Keratinocyte (primary cell): ENCODE results near the gene TRPM2. TPM values are rescaled to one million over a fixed set of nuclear protein-coding genes. Genes with fewer than 3 reads are reported as not detected.

Source experiments
- DNase-seq: peaks from one replicate; pipeline ENCODE4 v3.0.0-alpha.2; 2011; ENCODE audit warnings: low read depth, missing footprints, low spot score
- FAIRE-seq: peaks from 2 replicates; lab custom pipeline; 2011; peaks lifted over from hg19 to GRCh38; lab: Jason Lieb, UNC
- H2AFZ ChIP-seq: 2 replicates; pipeline ENCODE4 v1.6.0; 2012; ENCODE audit warnings: low read length, control low read depth, inconsistent platforms; ENCODE audit not compliant: control insufficient read depth
- H3K27ac ChIP-seq: 2 replicates; pipeline ENCODE4 v1.5.1; 2011; ENCODE audit warnings: low read length; ENCODE audit not compliant: control insufficient read depth, insufficient read depth
- H3K27me3 ChIP-seq: 3 replicates; pipeline ENCODE4 v1.6.0; 2011; ENCODE audit warnings: low read length; ENCODE audit not compliant: control insufficient read depth, insufficient read depth; ENCODE audit errors: extremely low read depth
- H3K36me3 ChIP-seq, 2 experiments: 2 replicates in 1 of 2; 3 replicates in 1 of 2; pipeline ENCODE4 v1.5.1; 2011; ENCODE audit warnings: low read length in 2 of 2, mild to moderate bottlenecking in 1 of 2; ENCODE audit not compliant: control insufficient read depth in 2 of 2, insufficient read depth in 2 of 2; ENCODE audit errors: extremely low read depth in 1 of 2
- H3K4me1 ChIP-seq: 3 replicates; pipeline ENCODE4 v1.5.1; 2011; ENCODE audit warnings: low read length; ENCODE audit not compliant: control insufficient read depth, insufficient read depth; ENCODE audit errors: extremely low read depth
- H3K4me2 ChIP-seq: 3 replicates; pipeline ENCODE4 v1.6.0; 2011; ENCODE audit warnings: low read depth, low read length; ENCODE audit not compliant: control insufficient read depth, insufficient read depth; ENCODE audit errors: extremely low read depth
- H3K4me3 ChIP-seq, 3 experiments: fragments of 200-600 bp in 1 of 3; sonication (generic) in 1 of 3; 2 replicates in 2 of 3; 3 replicates in 1 of 3; pipeline ENCODE4 v1.5.1; 2011 to 2016; ENCODE audit warnings: low read length in 3 of 3, mild to moderate bottlenecking in 3 of 3, control low read depth in 2 of 3, inconsistent platforms in 1 of 3, low read depth in 1 of 3, mixed read lengths in 1 of 3, mixed run types in 1 of 3, moderate library complexity in 1 of 3; ENCODE audit not compliant: control insufficient read depth in 2 of 3, insufficient read depth in 2 of 3; ENCODE audit errors: extremely low read depth in 1 of 3
- H3K79me2 ChIP-seq: 2 replicates; pipeline ENCODE4 v1.6.0; 2012; ENCODE audit warnings: low read length; ENCODE audit not compliant: control insufficient read depth, insufficient read depth
- H3K9ac ChIP-seq: 3 replicates; pipeline ENCODE4 v1.6.0; 2011; ENCODE audit warnings: low read length; ENCODE audit not compliant: control insufficient read depth, insufficient read depth; ENCODE audit errors: extremely low read depth
- H3K9me1 ChIP-seq: 3 replicates; pipeline ENCODE4 v1.6.0; 2011; ENCODE audit warnings: low read length; ENCODE audit not compliant: control insufficient read depth, insufficient read depth; ENCODE audit errors: extremely low read depth
- H3K9me3 ChIP-seq: 2 replicates; pipeline ENCODE4 v1.5.1; 2012; ENCODE audit warnings: low read depth, low read length; ENCODE audit not compliant: control insufficient read depth
- H4K20me1 ChIP-seq: 3 replicates; pipeline ENCODE4 v1.6.0; 2011; ENCODE audit warnings: low read length; ENCODE audit not compliant: control insufficient read depth, insufficient read depth; ENCODE audit errors: extremely low read depth
- EZH2 ChIP-seq: IDR thresholded peaks from one replicate; pipeline ENCODE4 v1.6.1; 2012; ENCODE audit warnings: inconsistent platforms, mild to moderate bottlenecking, low read length, moderate library complexity
- dilution Hi-C: fragments of 300-500 bp; cut with MboI; formaldehyde crosslinking; loops from one replicate; pipeline ENCODE4 v1.7.0; 2020; ENCODE audit warnings: low sequenced_read_pairs; ENCODE audit not compliant: extremely low pct_ligation_motif_present
- polyA plus RNA-seq, 5 experiments: library from polyadenylated mRNA; depleted of rRNA in 3 of 5; stranded (reverse) in 3 of 5; stranded (forward) in 1 of 5; unstranded in 1 of 5; fragments of >200 nt; gene quantifications; 1 replicate in 1 of 5; 2 replicates in 3 of 5; 3 replicates in 1 of 5; pipeline versions ENCODE4 v1.2.1 to v1.2.3, GENCODE V29; 2011 to 2012; ENCODE audit warnings: missing spikeins in 2 of 5, low read depth in 1 of 5, low replicate concordance in 1 of 5
- TF ChIP-seq, protein P1 (sequence below), 3 experiments: IDR thresholded peaks in 1 of 3; conservative IDR thresholded peaks in 1 of 3; optimal IDR thresholded peaks in 1 of 3; 2 replicates in 2 of 3; 3 replicates in 1 of 3; pipeline versions ENCODE3 to v1.5.1; 2011; ENCODE audit warnings: low read length in 3 of 3, mild to moderate bottlenecking in 3 of 3, moderate library complexity in 2 of 3, control low read depth in 1 of 3, inconsistent platforms in 1 of 3; ENCODE audit not compliant: insufficient read depth in 2 of 3; ENCODE audit errors: extremely low read depth in 1 of 3

TRPM2 gene
- polyA plus RNA-seq, 1 donor (not counting 4 experiments of a cell fraction or from before 2014, with no cell fraction given) = 0.31 TPM

GRCh38 chr21:44356636-44357035 lies 3.2 kb downstream of the TRPM2 start:
- no peak for DNase-seq
- dilution Hi-C loops = no loop called here
- no peaks in the 10 kb centered on the region for H3K36me3 ChIP-seq
- no peak overlapping the region for H3K4me2 ChIP-seq
- no peaks in the 10 kb centered on the region for H3K4me1 ChIP-seq
- H3K79me2 ChIP-seq = no peaks in the 10 kb centered on the region
- no peaks in the 10 kb centered on the region for H4K20me1 ChIP-seq
- no peaks in the 10 kb centered on the region for H3K9me1 ChIP-seq
- H3K27me3 ChIP-seq = peaks cover 15% of the 10 kb centered on the region
- no peak for FAIRE-seq
- no peak overlapping the region for H2AFZ ChIP-seq
- H3K9ac ChIP-seq = no peak overlapping the region
- no peak overlapping the region for H3K27ac ChIP-seq
- TF ChIP-seq, protein P1, sequence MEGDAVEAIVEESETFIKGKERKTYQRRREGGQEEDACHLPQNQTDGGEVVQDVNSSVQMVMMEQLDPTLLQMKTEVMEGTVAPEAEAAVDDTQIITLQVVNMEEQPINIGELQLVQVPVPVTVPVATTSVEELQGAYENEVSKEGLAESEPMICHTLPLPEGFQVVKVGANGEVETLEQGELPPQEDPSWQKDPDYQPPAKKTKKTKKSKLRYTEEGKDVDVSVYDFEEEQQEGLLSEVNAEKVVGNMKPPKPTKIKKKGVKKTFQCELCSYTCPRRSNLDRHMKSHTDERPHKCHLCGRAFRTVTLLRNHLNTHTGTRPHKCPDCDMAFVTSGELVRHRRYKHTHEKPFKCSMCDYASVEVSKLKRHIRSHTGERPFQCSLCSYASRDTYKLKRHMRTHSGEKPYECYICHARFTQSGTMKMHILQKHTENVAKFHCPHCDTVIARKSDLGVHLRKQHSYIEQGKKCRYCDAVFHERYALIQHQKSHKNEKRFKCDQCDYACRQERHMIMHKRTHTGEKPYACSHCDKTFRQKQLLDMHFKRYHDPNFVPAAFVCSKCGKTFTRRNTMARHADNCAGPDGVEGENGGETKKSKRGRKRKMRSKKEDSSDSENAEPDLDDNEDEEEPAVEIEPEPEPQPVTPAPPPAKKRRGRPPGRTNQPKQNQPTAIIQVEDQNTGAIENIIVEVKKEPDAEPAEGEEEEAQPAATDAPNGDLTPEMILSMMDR (optimal IDR thresholded peaks at IDR 0.05 in 1 of 3, IDR thresholded peaks at IDR 0.05 in 1 of 3, conservative IDR thresholded peaks at IDR 0.05 in 1 of 3; ENCODE audit: extremely low read depth in 1 of 3, insufficient read depth in 2 of 3, low read length in 3 of 3) = no peak
- TF ChIP-seq EZH2 = no peak
- no peak overlapping the region for H3K4me3 ChIP-seq
- H3K9me3 ChIP-seq = no peaks in the 10 kb centered on the region

DNA sequence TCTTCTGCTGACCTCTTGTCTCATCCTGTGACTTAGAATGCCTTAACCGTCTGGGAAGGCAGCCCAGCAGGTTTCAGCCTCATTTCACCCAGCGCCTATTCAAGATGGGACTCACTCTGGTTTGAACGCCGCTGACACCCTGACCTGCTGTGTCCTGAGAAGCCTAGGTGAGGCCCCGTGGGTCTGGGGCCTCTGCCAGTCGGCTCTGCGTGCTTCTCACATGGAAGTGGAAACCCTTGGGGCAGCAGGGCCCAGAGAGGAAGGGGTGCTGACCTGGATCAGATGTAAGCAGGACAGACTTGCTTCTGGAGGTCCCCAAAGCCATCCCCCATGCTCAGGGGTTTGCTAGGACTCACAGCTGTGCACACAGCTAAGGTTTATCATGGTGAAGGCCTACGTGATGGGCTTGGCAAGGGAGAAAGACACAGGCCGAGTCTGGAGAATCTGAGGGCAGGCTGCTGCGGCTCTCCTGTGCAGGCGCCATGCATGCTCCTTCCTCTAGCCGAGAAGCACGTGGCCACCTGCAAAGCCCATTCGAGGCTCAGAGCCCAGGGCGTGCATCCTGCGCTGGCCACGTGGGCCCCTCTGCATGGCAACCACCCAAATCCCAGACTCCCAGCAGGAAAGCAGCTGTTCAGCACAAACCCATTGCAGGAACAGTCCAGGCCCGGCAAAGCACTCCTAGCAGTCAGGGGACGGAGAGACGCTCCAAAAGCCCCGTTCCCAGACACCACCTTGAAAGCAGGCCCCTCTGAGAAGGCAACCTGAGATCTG lies 3.8 kb downstream of the TRPM2 start:
- Histone ChIP-seq H3K4me1 (no peaks in the 10 kb centered on the region), H3K4me2 (no peak overlapping the region), H3K4me3 (no peak overlapping the region), H3K9me1 (no peaks in the 10 kb centered on the region), H3K27me3 (peaks cover 8% of the 10 kb centered on the region), H3K79me2 (no peaks in the 10 kb centered on the region), H2AFZ (no peak overlapping the region), H4K20me1 (no peaks in the 10 kb centered on the region), H3K9ac (no peak overlapping the region), H3K9me3 (no peaks in the 10 kb centered on the region), H3K27ac (no peak overlapping the region), H3K36me3 (no peaks in the 10 kb centered on the region)
- dilution Hi-C loops = no loop called here
- DNase-seq (no peak), FAIRE-seq (no peak)
- no peak for TF ChIP-seq EZH2
- TF ChIP-seq, protein P1 (optimal IDR thresholded peaks at IDR 0.05 in 1 of 3, IDR thresholded peaks at IDR 0.05 in 1 of 3, conservative IDR thresholded peaks at IDR 0.05 in 1 of 3; ENCODE audit: extremely low read depth in 1 of 3, insufficient read depth in 2 of 3, low read length in 3 of 3) = no peak
